GM19240 (cell line): ENCODE results near the gene YES1.
"Not testable (repeated sequence)": the region's sequence is repeated elsewhere in the genome, so short reads cannot be mapped to it uniquely, and the experiment has no call there.

ENCODE experiments used
- DNase-seq: peaks from one replicate; pipeline ENCODE4 v3.0.0; 2011; ENCODE audit warnings: low spot score; ENCODE audit not compliant: insufficient read length

The YES1 gene

DNA sequence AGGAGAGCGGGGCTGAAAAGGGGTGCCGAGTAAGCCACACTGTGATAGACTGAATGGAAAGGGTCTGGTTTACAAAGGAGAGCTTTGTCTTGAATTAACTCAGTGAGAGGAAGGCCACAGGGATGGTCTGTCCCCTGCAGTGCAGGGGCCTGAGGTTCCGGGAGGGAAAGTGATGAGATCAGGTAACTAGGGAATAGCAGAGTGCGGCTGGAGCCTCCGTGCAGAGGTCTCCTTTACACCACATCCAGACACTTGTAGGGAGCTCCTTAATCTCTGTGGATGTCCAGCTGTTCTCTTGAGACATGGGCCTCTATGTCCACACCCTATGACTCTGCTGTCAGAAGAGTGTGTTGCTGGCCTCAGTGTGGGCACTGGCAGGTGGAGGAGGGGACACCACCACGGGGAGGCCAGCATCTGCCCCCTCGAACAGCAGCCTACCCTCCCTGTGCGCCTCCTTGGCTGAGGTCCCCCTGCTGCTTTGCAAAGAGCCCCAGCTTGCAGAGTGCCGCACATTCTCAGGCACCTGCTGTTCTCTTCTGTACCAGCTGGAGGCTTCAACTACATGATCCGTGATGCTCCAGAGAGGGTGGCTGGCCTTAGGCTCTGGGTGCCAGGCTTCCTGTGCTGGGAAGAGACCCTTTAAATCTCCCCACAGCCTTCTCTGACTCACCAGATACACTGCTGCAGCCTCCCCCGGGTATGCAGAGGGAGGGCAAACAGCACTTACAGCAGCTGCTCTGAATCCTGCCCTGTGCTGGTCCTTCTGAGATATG, 125.5 kb downstream of the YES1 start:
- DNase-seq = no peak

GRCh38 chr18:685438-685837, 126.6 kb downstream of the YES1 start:
- no peak for DNase-seq

- no peak for DNase-seq
These were observed 128.5 kb downstream of the YES1 start for GRCh38 chr18:683531-683930.

DNA sequence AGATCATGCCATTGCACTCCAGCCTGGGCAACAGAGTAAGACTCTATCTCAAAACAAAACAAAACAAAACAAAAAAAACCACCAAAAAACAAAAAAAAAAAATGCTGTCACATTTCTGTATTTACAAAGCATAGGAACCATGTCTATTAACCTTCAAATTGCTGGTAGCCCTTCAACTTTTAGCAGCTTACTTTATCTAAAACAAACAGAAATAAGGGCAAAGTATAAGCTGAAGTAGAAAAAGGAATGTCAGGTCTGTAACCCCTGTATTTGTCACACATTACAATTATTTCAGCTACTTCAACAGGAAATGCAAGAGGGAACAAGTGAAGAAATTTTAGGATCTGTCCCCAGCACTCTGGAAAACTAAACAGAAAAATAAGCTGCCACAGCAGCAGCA, 129.2 kb downstream of the YES1 start:
- no peak for DNase-seq

GRCh38 chr18:682416-682815, 129.6 kb downstream of the YES1 start:
- not testable (repeated sequence) for DNase-seq

- no peak for DNase-seq
These were observed 130.1 kb downstream of the YES1 start for GRCh38 chr18:681985-682384.

DNA sequence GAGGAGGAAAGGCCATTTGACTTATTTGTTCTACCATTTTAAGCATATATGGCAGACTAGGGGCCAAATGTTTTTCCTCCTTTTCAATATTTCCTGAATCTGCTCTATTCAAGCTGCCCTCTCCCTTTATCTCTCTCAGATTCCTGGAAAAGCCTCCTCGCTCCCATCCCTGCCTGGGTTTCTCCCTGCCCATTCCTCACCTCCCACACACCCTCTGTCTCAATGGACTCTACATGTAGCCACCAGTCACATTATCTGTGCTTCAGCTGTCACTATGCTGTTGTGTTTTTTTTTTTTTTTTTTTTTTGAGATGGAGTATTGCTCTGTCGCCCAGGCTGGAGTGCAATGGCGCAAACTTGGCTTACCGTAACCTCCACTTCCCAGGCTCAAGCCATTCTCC, 131.7 kb downstream of the YES1 start:
- no peak for DNase-seq

DNA sequence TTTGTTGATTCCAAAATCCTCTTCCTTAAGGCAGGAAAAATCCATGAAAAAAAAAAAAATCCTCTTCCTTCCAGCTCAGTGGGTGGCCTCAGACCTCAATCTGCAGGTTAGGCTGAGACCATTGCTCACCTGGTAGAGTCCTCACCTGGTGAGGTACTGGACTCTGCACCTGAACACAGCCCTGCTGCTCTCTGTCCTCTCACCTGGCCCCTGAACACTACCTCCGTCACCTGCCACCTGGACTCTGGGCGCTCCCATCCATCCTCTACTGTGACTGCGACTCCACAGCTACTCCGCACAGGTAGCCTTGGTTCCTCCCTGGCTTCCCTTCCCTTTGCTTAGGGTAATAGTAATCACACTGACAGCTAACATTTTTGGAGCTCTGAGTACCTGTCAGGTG, 132.5 kb downstream of the YES1 start:
- no peak for DNase-seq

GRCh38 chr18:678482-679182, 133.4 kb downstream of the YES1 start:
- no peak for DNase-seq

DNA sequence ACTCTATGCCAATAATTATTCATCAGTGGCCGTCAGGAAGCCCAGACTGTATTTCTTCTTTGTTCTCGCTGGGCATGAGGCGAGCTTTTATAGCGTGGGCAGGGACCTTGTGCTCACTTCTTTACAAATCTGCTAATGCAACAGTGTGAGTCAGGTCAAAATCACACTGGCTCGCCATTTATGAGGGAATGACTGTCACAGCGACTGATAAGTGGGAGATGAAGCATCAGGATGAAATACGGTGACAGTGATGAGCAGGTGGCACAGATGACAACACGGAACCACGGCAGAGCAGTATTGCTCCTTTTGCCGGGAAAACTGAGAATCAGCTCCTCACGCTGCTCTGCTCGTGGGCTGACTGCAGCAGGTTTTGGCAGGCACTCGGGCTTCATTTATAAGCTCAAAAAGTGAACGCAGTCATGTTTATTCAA, 134.1 kb downstream of the YES1 start:
- DNase-seq = no peak

DNA sequence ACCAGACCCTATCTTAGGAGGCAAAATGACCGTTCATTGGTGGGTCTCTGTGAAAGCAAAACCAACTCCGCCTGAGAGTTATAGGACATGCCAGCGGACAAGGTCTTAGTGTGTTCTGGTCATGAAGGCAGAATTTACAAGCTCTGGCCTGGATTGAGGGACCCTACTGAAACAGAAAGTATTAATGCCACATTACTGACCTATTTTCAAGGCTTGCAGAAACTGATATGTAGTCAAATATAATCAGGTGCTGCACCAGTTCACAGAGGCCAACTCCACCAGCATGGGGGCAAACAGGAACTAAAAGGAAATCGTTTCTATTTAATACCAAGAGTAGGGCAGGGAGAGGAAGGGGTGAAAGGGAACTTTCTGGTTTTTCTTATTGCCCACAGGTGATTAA, 134.9 kb downstream of the YES1 start:
- DNase-seq = no peak

- no peak for DNase-seq
These were observed 135.3 kb downstream of the YES1 start for GRCh38 chr18:676736-677135.

DNA sequence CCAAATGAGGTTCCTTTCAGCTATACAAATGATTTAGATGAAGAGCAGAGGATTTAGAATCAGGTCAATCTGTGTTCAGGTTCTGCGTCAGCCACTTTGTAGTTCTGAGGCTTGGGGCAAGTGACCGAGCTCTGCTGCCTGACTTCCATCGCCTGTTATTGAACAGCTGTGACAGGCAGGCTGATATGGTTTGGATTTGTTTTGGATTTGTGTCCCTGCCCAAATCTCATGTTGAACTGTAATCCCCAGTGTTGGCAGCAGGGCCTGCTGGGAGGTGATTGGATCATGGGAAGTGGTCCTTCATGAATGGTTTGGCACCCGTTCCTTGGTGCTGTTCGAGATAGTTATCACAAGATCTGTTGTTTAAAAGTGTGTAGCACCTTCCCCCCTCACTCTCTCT, 136.0 kb downstream of the YES1 start:
- DNase-seq = no peak

GRCh38 chr18:675307-675706, 136.7 kb downstream of the YES1 start:
- no peak for DNase-seq

- no peak for DNase-seq
These were observed 138.3 kb downstream of the YES1 start for GRCh38 chr18:673769-674168.

GRCh38 chr18:673317-673716, 138.7 kb downstream of the YES1 start:
- no peak for DNase-seq
